Fibroblast of villous mesenchyme (primary cell): ENCODE results near the gene ATG9B. TPM values are rescaled to one million over a fixed set of nuclear protein-coding genes. Genes with fewer than 3 reads are reported as not detected.
A peak's percentile ranks its signal among the peaks of the same experiment; 100 is the strongest.

ENCODE experiments used
- DNase-seq: peaks from one replicate; pipeline ENCODE4 v3.0.0-alpha.2; 2010; ENCODE audit warnings: low read depth
- H3K4me3 ChIP-seq: 2 replicates; pipeline ENCODE4 v1.5.1; 2011; ENCODE audit warnings: low read depth, mild to moderate bottlenecking, low read length
- total RNA-seq: library from RNA; depleted of rRNA; stranded (reverse); fragments of >200 nt; gene quantifications from 2 replicates; pipeline ENCODE4 v1.2.3, GENCODE V29; 2012
- TF ChIP-seq, protein P1 (sequence below): IDR thresholded peaks from 2 replicates; pipeline ENCODE4 v1.5.1; 2012; ENCODE audit warnings: low read depth, mild to moderate bottlenecking, low read length; ENCODE audit not compliant: insufficient read depth

ATG9B gene
- total RNA-seq, 1 donor = under 0.01 TPM

- DNase-seq = no peak
- TF ChIP-seq, protein P1, sequence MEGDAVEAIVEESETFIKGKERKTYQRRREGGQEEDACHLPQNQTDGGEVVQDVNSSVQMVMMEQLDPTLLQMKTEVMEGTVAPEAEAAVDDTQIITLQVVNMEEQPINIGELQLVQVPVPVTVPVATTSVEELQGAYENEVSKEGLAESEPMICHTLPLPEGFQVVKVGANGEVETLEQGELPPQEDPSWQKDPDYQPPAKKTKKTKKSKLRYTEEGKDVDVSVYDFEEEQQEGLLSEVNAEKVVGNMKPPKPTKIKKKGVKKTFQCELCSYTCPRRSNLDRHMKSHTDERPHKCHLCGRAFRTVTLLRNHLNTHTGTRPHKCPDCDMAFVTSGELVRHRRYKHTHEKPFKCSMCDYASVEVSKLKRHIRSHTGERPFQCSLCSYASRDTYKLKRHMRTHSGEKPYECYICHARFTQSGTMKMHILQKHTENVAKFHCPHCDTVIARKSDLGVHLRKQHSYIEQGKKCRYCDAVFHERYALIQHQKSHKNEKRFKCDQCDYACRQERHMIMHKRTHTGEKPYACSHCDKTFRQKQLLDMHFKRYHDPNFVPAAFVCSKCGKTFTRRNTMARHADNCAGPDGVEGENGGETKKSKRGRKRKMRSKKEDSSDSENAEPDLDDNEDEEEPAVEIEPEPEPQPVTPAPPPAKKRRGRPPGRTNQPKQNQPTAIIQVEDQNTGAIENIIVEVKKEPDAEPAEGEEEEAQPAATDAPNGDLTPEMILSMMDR = no peak
- H3K4me3 ChIP-seq = no peak overlapping the region
These were observed 54.8 kb downstream of the ATG9B start for GRCh38 chr7:150969475-150969874.

DNA sequence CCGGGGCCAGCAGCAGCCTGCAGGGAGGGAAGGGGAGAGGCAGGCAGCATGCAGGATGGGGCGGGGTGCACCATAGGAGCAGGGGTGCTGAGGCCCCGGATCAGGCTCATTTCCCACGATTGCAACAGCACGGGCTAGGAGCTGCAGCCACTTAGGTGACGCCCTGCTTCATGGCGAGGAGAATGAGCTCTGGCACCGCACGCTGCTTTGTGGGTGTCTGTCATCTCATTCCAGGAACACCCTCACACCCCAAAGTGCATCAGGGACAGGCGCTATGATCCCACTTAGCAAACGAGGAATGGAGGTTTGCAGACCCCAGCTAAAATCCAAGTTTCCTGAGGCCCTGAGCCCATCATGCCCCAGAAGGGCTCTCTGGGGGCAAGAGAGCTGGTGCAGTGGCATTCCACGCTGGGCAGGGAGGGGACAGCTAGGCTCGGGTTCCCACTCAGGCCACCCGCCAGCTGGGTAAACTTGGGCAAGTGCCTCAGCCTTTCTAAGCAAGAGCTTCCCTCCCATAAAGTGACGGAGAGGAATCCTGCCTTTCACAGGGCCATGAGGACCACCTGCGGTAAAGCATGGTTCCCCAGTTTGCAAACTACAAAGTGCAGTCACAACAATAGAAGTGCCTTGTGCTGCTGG is 55.4 kb downstream of the ATG9B start:
- TF ChIP-seq, protein P1 = no peak
- H3K4me3 ChIP-seq = no peak overlapping the region
- DNase-seq = no peak

DNA sequence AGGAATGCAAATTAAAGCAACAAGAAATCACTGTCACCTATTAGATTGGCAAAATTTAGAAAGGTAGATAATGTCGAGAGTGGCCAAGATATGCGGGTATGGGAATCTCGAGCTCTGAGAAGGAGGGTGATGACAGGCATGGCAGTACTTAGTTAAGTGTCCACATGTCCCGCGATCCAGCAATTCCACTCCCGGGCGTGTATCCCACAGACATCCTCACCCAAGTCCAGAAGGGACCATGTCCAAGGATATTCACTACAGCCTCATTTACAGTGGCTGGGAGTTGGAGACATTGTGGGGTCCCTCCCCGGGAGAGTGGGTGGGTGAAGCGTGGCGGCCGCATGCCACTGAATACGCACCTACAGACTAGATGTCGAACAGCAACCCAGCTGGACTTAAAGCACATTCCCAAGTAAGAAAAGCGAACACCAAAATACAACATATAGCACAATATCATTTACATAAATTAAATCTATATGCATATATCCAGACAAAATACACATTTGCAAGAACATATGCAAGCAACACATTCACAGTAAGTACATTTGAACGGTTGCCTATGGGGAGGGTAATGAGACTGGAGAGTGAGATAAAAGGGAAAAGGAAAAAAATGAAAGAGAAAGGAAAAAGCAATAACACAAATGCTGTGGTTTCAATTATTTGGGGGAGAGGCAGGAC is 56.1 kb downstream of the ATG9B start:
- no peak overlapping the region for H3K4me3 ChIP-seq
- TF ChIP-seq, protein P1 = no peak
- no peak for DNase-seq

GRCh38 chr7:150967349-150967748 is 56.9 kb downstream of the ATG9B start:
- no peak for DNase-seq
- H3K4me3 ChIP-seq = no peak overlapping the region
- TF ChIP-seq, protein P1 = no peak

- H3K4me3 ChIP-seq = no peak overlapping the region
- TF ChIP-seq, protein P1 = peak; percentile 37
- DNase-seq = no peak
These were observed 58.3 kb downstream of the ATG9B start for GRCh38 chr7:150966002-150966401.

DNA sequence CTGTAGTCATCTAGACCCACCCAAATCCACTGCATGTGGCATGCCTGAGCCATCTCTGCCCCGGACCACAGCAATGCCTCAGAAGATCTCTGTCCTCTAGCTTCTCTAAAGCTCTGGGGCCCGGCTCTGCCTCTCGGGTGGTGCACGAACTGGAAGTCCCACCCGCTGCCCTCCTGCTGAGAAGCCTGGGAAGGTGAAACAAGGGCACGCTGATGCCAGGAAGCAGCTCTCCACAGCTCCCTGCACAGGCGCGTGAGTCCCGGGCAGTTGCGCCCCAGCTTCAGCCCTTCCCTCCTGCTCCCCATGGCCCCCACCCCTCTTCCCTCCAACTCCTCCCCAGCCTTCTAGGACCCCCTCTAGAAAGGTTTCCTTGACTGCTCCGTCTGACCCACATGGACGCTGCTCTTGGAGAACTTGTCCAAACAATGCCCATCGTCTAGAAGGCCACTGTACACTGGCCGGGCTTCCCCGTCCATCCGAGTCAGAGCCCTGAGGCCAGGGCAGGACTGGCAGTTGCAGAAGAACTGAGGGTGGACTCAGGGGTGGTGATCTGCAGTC is 58.9 kb downstream of the ATG9B start:
- H3K4me3 ChIP-seq = no peak overlapping the region
- DNase-seq = no peak
- TF ChIP-seq, protein P1 = no peak

Other genes with a start within 250 kb of the ATG9B start
- 0.43 TPM in 1 of 2 replicates, not detected in the other for gene TMEM176B, start 224.1 kb downstream of the ATG9B start, total RNA-seq
- gene TMEM176A, start 223.7 kb downstream of the ATG9B start, total RNA-seq = under 0.01 TPM in 1 of 2 replicates, not detected in the other
- not detected in 2 replicates for gene AOC1, start 172.0 kb downstream of the ATG9B start, total RNA-seq
- 0.64 and 2.6 TPM in 2 replicates for gene KCNH2, start 46.2 kb downstream of the ATG9B start, total RNA-seq
- gene NOS3, start 33.5 kb downstream of the ATG9B start, total RNA-seq = 1.3 and 3.5 TPM in 2 replicates
- gene ABCB8, start 4.0 kb upstream of the ATG9B start, total RNA-seq = 35.4 and 36.4 TPM in 2 replicates
- gene ASIC3, start 24.0 kb upstream of the ATG9B start, total RNA-seq = under 0.01 and 0.32 TPM in 2 replicates
- 22.2 and 22.9 TPM in 2 replicates for gene CDK5, start 33.4 kb upstream of the ATG9B start, total RNA-seq
- gene SLC4A2, start 35.1 kb upstream of the ATG9B start, total RNA-seq = 85.5 and 102 TPM in 2 replicates
- gene FASTK, start 56.3 kb upstream of the ATG9B start, total RNA-seq = 87.2 and 103 TPM in 2 replicates
- 17.7 and 21.6 TPM in 2 replicates for gene TMUB1, start 59.0 kb upstream of the ATG9B start, total RNA-seq
- gene AGAP3, start 62.0 kb upstream of the ATG9B start, total RNA-seq = 59.2 and 83.8 TPM in 2 replicates
- gene GBX1, start 143.2 kb upstream of the ATG9B start, total RNA-seq = not detected in 2 replicates
- not detected in 2 replicates for gene ASB10, start 162.8 kb upstream of the ATG9B start, total RNA-seq
- gene H2BK1, start 186.0 kb upstream of the ATG9B start, total RNA-seq = not detected in 2 replicates
- gene ABCF2, start 202.7 kb upstream of the ATG9B start, total RNA-seq = 47.7 and 70.0 TPM in 2 replicates
- gene CHPF2, start 208.0 kb upstream of the ATG9B start, total RNA-seq = 80.9 and 90.7 TPM in 2 replicates
- gene SMARCD3, start 224.2 kb upstream of the ATG9B start, total RNA-seq = 32.0 and 49.3 TPM in 2 replicates